Left lung (tissue), 10 donors: ENCODE results near the gene PTPRM. TPM values are rescaled to one million over a fixed set of nuclear protein-coding genes. Genes with fewer than 3 reads are reported as not detected.

Source experiments
- ATAC-seq: fragments of 200-7000 bp; cut with Tn5 transposase; one replicate; pipeline ENCODE4 v1.9.1; 2020; ENCODE audit warnings: moderate library complexity
- DNase-seq, 4 donors: peaks; one replicate each; pipeline ENCODE4 v3.0.0-alpha.2; 2013 to 2020
- H3K27ac ChIP-seq, 2 donors: fragments of 200-600 bp; sonication (generic) in 1 of 2; one replicate each; pipeline versions ENCODE4 v1.5.0 to v1.8.0; 2020 to 2021
- H3K27me3 ChIP-seq, 2 donors: fragments of 200-600 bp; sonication (generic) in 1 of 2; one replicate each; pipeline versions ENCODE4 v1.5.0 to v1.8.0; 2020 to 2021
- H3K36me3 ChIP-seq, 2 donors: fragments of 200-600 bp; sonication (generic) in 1 of 2; one replicate each; pipeline versions ENCODE4 v1.5.0 to v1.8.0; 2020 to 2021
- H3K4me1 ChIP-seq, 2 donors: fragments of 200-600 bp; one replicate each; pipeline ENCODE4 v1.8.0; 2021
- H3K4me3 ChIP-seq, 2 donors: fragments of 200-600 bp; sonication (generic) in 1 of 2; one replicate each; pipeline versions ENCODE4 v1.5.0 to v1.8.0; 2020 to 2021; ENCODE audit warnings: mild to moderate bottlenecking in 1 of 2
- H3K9me3 ChIP-seq, 2 donors: fragments of 200-600 bp; sonication (generic) in 1 of 2; one replicate each; pipeline versions ENCODE4 v1.5.0 to v1.8.0; 2020 to 2021
- CTCF ChIP-seq, 2 donors: fragments of 200-600 bp; sonication (generic) in 1 of 2; IDR thresholded peaks; one replicate each; pipeline versions ENCODE4 v1.5.0 to v1.8.0; 2021; ENCODE audit warnings: antibody characterized with exemption in 2 of 2
- intact Hi-C, 2 donors: fragments of 100-400 bp; cut with DNase I; formaldehyde crosslinking; loops; one replicate each; pipeline versions ENCODE4 v1.11.2 to v1.14.2; 2022
- polyA plus RNA-seq, 6 donors: library from polyadenylated mRNA; unstranded; fragments of 120-200 nt; gene quantifications; one replicate each; pipeline ENCODE4 v1.2.1, GENCODE V29; 2013; ENCODE audit not compliant: insufficient read length in 6 of 6
- total RNA-seq, 2 donors: library from RNA; stranded (reverse); fragmentation: NEBNext Ultra II Directional; extraction: Animal tissue kit (Norgen Biotek cat#: 25700); gene quantifications; one replicate each; pipeline ENCODE4 v1.2.1, GENCODE V29; 2021
- donor health status: DM: no; HTN: yes; CAD: no.
- donor health status: DM: no; HTN: no; CAD: no.

Gene PTPRM
- total and polyA plus RNA-seq, 8 donors, result 76.4 to 99.6 (median 90.1) TPM

- no peaks in the 10 kb centered on the region for H3K36me3 ChIP-seq
- H3K4me1 ChIP-seq, result peaks cover 9 to 10% of the 10 kb centered on the region in 2 donors
- peaks cover 0 to 19% of the 10 kb centered on the region in 2 donors for H3K27me3 ChIP-seq
- H3K4me3 ChIP-seq, result no peak overlapping the region
- ATAC-seq (no peak), DNase-seq (no peak)
- TF ChIP-seq CTCF (IDR thresholded peaks at IDR 0.05), result no peak
- intact Hi-C loops, result no loop called here
- no peak overlapping the region for H3K27ac ChIP-seq
- no peaks in the 10 kb centered on the region for H3K9me3 ChIP-seq
Observed at GRCh38 chr18:8362863-8363262, 795.7 kb downstream of the PTPRM start.

GRCh38 chr18:8364385-8364784 is 797.3 kb downstream of the PTPRM start:
- TF ChIP-seq CTCF (IDR thresholded peaks at IDR 0.05), result no peak
- H3K4me3 ChIP-seq, result no peak overlapping the region
- ATAC-seq (no peak), DNase-seq (no peak)
- no peak overlapping the region for H3K27ac ChIP-seq
- H3K4me1 ChIP-seq, result peaks cover 9 to 10% of the 10 kb centered on the region in 2 donors
- intact Hi-C loops, result no loop called here
- no peaks in the 10 kb centered on the region for H3K9me3 ChIP-seq
- H3K36me3 ChIP-seq, result no peaks in the 10 kb centered on the region
- H3K27me3 ChIP-seq, result peaks cover 0 to 23% of the 10 kb centered on the region in 2 donors

GRCh38 chr18:8365006-8365405 is 797.9 kb downstream of the PTPRM start:
- intact Hi-C loops, result no loop called here
- Histone ChIP-seq H3K27ac (no peak overlapping the region), H3K9me3 (no peaks in the 10 kb centered on the region), H3K36me3 (no peaks in the 10 kb centered on the region), H3K4me3 (no peak overlapping the region), H3K4me1 (peaks cover 9 to 10% of the 10 kb centered on the region in 2 donors), H3K27me3 (peaks cover 0 to 23% of the 10 kb centered on the region in 2 donors)
- DNase-seq (no peak), ATAC-seq (no peak)
- no peak for TF ChIP-seq CTCF (IDR thresholded peaks at IDR 0.05)

GRCh38 chr18:8365528-8365927 is 798.4 kb downstream of the PTPRM start:
- Histone ChIP-seq H3K27me3 (peaks cover 0 to 23% of the 10 kb centered on the region in 2 donors), H3K27ac (no peak overlapping the region), H3K4me3 (no peak overlapping the region), H3K9me3 (no peaks in the 10 kb centered on the region), H3K4me1 (peaks cover 9 to 10% of the 10 kb centered on the region in 2 donors), H3K36me3 (no peaks in the 10 kb centered on the region)
- DNase-seq (no peak), ATAC-seq (no peak)
- TF ChIP-seq CTCF (IDR thresholded peaks at IDR 0.05), result no peak
- intact Hi-C loops, result no loop called here

GRCh38 chr18:8366070-8366469 is 799.0 kb downstream of the PTPRM start:
- no peaks in the 10 kb centered on the region for H3K9me3 ChIP-seq
- TF ChIP-seq CTCF (IDR thresholded peaks at IDR 0.05), result no peak
- ATAC-seq (no peak), DNase-seq (no peak)
- H3K27ac ChIP-seq, result no peak overlapping the region
- H3K4me1 ChIP-seq, result peaks cover 9 to 10% of the 10 kb centered on the region in 2 donors
- intact Hi-C loops, result no loop called here
- H3K36me3 ChIP-seq, result no peaks in the 10 kb centered on the region
- no peak overlapping the region for H3K4me3 ChIP-seq
- H3K27me3 ChIP-seq, result peaks cover 0 to 23% of the 10 kb centered on the region in 2 donors
